HG02610 (cell line): Measurements from ENCODE around the gene GPATCH2.
"Not testable (repeated sequence)": the region's sequence is repeated elsewhere in the genome, so short reads cannot be mapped to it uniquely, and the experiment has no call there.

Source experiments
- ATAC-seq: cut with Tn5 transposase; IDR thresholded peaks from one replicate; pipeline ENCODE4 v1.9.1; 2021; ENCODE audit warnings: mild to moderate bottlenecking, moderate library complexity; ENCODE audit not compliant: unreplicated experiment

GPATCH2 gene

DNA sequence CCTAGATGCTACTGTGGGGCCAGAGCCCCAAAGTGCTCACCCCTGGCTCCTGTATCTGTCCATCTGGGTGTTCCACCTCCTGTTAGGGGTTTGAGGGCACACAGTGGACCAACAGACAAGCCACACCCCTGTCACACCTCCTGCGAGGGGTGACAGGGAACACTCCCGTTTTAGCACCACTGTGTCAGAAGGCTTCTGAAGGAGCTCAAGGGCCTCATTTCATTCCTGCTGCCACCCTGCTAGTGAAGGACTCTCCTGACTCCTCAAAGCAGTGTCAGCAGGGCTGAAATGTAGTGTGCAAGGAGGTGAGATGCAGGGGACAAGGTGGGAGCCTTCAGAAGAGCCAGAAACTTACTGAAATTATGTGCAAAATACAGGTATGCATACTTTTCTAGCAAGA lies 174.6 kb downstream of the GPATCH2 start:
- no peak for ATAC-seq

GRCh38 chr1:217453816-217454215 lies 177.1 kb downstream of the GPATCH2 start:
- no peak for ATAC-seq

DNA sequence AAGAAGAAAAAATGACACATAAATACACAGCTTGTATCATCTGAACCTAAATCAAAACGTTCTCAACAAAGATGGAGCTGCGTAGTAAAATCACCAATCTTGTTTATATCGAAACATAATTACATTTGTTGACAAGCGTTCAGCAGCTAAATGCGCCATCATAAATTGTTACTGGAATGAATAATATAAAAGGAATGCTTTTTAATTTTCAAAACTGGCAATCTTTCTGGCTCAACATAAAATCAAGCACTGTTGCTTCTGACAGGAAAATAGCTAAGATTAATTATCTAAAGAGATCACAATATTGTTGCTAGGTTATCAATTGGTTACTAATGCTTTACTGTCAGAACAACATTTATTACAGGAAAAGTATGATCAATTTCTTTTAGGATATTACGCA lies 181.5 kb downstream of the GPATCH2 start:
- no peak for ATAC-seq

DNA sequence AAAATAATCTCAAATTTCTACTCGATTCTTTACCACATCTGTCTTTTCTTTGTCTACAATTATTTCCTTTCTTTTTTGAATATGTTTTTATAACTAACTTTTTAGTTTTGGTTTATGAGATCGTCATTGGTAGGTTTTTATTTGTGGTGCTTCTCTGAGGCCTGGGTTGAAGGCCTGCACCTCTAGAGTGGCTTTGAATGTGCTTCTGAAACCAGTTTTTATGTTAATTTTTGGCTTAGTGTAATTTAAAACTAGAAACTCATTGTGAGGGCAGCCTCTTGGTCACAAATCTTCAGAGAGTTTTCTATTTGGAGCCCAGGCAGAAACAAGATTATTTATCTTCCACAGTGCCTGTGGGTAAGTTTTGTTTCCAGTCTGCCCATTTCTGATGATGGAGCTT lies 187.0 kb downstream of the GPATCH2 start:
- no peak for ATAC-seq

DNA sequence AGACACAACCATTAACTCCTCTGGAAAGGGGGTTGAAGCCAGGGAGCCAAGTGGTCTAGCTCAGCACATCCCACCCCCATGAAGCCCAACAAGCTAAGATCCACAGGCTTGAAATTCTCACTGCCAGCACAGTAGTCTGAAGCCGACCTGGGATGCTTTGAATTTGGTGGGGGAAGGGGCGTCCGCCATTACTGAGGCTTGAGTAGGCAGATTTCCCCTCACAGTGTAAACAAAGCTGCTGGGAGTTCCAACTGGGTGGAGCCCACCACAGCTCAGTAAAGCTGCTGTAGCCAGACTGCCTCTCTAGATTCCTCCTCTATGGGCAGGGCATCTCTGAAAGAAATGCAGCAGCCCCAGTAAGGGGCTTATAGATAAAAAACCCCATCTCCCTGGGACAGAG lies 193.5 kb downstream of the GPATCH2 start:
- ATAC-seq, result no peak

GRCh38 chr1:217435204-217435603 lies 195.7 kb downstream of the GPATCH2 start:
- no peak for ATAC-seq

DNA sequence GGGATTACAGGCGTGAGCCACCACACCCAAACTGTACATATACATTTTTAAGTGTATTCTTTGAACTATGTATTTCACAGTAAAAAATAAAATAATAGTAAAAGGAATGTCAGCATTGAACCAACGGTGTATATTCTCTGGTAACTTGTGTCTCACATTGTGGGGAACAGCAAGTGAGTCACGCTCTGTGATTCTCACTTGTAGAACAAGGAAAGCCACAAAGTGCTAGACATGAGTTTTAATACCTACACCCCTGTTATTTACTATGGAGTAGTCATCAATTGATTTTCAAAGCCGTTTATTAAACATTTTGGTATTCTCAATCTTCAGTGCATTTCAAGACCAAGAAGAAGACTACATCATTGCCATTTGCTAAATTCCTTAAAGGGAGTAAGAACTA lies 197.2 kb downstream of the GPATCH2 start:
- ATAC-seq, result no peak

DNA sequence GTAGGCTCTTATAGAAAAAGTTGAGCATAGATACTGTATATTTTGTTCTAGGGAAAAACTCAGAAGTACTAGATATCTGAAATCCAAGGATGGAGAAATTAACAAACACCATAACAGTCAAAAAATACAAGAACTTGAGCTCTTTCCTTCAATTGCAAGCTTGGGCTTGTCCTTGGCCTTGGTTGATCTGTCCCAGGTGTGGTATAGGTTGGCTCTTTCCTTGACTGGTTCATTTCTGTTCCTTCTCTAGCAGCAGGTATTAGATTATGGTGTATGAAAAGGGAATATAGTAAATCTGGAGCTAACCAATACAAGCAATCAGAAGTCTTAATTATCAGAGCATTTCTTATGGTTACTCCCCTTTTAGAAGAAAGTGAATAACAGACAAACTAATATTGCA lies 198.6 kb downstream of the GPATCH2 start:
- ATAC-seq, result no peak

- no peak for ATAC-seq
Measured at GRCh38 chr1:217431395-217431794, 199.5 kb downstream of the GPATCH2 start.

GRCh38 chr1:217425422-217425821 lies 205.5 kb downstream of the GPATCH2 start:
- no peak for ATAC-seq

DNA sequence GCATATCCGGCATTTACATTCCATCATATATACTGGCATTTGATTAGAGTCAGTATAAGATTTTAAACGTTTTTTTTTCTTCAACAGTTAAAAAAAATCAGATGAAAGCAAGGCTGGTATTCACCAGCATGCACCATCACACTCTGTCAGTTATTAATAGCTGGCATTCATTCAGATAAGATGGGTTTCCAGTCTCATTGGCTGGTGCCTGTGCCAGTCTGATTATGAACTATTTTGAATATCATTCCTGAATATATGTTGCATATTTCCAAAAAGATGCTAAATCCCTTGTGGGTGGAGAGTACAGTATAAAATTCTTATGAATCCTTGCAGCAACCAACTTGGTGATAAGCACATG lies 211.7 kb downstream of the GPATCH2 start:
- ATAC-seq, result no peak

DNA sequence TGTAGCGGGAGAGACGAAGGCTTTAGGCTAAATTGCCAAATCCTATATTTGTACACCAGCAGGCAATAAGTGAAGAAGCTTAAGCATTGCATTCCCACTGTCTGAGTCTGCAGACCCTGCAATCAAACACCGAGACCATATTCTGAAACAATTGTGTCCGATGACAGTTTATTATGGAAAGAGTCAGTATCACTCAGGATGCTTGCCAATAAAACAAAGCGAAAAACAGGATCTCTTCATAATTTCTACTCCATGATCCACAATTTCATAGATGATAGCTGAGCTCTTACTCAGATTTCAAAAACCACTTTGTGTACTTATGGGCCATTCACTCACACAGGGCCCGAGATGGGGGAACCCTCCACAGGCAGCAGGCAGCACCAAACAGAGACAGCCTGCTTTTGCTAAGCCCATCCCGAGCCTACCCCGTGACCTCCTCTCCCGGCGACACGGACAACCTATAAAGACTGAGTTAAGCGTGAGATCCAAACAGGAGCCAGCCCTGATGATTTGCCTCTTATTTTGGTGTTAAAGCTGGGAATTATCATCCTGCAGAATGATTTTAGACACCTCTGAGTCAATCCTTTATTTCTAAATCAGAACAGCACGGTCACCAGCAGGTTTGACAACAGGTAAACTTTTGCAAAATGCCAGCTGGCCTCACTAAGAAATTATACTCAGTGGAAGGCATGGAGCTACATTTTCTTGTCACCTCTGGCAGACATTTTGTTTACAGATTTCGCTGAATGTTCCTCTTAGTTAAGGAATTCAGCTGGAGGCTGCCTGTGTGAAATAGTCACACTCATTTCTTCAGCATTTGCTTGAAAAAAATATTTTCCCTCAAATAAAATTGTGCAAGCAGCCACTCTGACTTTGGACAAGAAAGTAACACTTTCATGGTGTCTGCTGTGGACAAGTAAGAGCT lies 212.4 kb downstream of the GPATCH2 start:
- ATAC-seq, result no peak

GRCh38 chr1:217417363-217417762 lies 213.5 kb downstream of the GPATCH2 start:
- ATAC-seq, result no peak

- no peak for ATAC-seq
Measured at GRCh38 chr1:217407534-217408001, 223.3 kb downstream of the GPATCH2 start.

DNA sequence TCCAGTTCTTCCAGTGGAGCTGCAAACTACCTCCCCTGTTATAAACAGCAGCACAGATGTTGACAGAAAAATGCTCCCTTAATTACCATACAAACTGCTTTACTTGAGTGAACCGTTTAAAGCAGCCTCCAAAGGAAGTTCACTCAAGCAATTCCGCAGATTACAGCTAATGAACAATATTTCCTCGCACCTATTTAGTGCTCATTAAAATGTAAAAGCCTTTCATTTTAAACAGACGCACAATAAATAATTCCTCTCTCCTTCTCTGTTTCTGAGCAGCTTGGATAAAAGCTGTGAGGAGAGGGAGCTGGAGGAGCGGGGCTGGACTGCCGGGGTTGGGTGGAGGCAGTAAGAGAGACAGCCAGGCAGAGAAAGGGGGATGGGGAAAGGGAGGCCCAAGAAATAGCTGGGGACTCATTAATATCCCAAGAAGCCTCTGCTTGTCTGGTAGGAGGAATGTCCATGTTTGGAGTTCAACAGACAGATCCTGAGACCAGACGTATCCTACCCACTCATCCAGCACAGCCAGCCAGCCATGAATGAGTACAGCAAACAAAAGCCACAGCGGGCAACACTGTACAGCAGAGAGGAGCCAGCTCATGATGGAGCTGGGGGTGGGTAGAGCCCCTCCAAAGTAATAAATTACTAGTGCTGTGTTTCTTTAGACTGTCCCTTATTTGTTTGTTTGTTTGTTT lies 227.7 kb downstream of the GPATCH2 start:
- ATAC-seq, result no peak

DNA sequence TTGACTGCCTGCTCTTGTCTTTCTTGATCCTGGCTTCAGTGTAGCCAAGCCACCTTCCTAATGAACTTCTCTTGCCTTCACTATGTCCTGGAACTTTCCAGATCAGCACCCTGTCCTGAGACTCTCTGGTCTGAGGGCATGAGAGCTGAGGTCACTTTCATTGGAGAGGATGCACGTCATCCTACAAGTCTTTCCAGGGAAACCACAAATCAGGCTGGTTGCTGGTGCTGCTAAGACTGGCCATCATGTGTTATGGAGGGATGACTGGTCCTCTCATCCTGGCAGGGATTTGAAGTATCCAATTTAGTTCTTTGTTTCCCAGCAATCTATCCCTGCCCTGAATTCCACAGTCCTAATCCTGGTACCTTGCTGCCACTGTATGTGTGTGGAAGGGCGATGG lies 228.6 kb downstream of the GPATCH2 start:
- no peak for ATAC-seq

- no peak for ATAC-seq
Measured at GRCh38 chr1:217393896-217394295, 237.0 kb downstream of the GPATCH2 start.

- ATAC-seq, result no peak
Measured at GRCh38 chr1:217392441-217392840, 238.4 kb downstream of the GPATCH2 start.

DNA sequence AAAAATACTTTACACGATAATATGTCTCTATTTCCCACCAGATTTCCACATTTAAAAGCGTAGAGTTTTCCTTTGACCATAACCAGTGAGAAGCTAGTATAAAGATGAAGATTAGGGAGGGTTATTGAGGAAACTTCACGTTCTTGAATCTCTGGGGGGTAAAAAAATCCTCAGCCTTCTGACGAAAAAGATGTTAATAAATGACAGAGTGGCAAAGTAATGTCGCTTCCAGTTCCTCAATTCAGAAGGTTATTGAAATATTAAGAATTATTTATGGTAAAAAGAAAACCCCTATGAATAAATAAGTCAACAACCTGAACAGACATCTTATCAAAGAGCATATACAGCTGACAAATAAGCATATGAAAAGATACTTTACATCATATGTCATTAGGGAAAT lies 241.0 kb downstream of the GPATCH2 start:
- no peak for ATAC-seq

DNA sequence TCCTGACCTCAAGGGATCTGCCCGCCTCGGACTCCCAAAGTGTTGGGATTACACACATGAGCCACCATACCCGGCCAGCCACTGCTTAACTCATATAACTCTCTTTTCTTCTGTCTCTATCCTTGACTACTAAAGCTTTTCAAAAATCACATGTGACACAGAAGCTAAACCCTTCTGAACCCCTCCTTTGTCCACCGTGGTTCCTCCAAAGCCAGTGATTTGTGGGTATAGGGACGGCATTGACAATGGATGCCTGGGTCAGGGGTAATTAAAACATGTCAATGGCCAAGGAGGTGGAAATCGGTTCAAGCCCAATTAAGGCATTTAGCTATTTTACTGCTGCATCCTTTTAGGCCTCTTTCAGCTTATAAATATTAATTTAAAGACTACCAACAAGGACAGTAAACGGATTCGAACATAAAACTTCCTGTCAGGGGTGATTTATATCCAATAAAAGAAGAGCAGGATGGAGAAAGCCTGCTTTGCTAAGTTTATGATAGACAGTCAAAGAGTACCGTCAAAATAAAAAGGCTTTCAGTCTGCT lies 242.3 kb downstream of the GPATCH2 start:
- ATAC-seq, result no peak

GRCh38 chr1:217381773-217382172 lies 249.1 kb downstream of the GPATCH2 start:
- not testable (repeated sequence) for ATAC-seq

DNA sequence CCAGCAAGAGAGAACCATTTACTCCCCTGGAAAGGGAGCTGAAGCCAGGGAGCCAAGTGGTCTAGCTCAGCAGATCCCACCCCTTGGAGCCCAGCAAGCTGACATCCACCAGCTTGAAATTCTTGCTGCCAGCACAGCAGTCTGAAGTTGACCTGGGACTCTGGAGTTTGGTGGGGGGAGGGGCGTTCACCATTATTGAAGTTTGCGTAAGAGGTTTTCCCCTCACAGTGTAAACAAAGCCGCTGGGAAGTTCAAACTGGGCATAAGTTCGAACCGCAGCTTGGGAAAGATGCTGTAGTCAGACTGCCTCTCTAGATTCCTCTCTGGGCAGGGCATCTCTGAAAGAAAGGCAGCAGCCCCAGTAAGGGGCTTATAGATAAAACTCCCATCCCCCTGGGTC lies 251.1 kb downstream of the GPATCH2 start:
- ATAC-seq, result not testable (repeated sequence)
